Activated CD8-positive, alpha-beta T cell treated with anti-CD3 and anti-CD28 coated beads for 36 hours (primary cell): ENCODE results near the gene ENTPD2. TPM values are rescaled to one million over a fixed set of nuclear protein-coding genes. Genes with fewer than 3 reads are reported as not detected.

Source experiments
- ATAC-seq: fragments of 200-7000 bp; cut with Tn5 transposase; one replicate; pipeline ENCODE4 v1.10.0; 2021; ENCODE audit warnings: mild to moderate bottlenecking, moderate library complexity
- CTCF ChIA-PET: fragments of 350-600 bp; sonication (Branson Sonifier 250); formaldehyde crosslinking; loops from one replicate; lab custom pipeline; 2021; ENCODE audit warnings: antibody characterized with exemption; lab: Charles Lee
- POLR2A ChIA-PET: fragments of 350-600 bp; sonication (Branson Sonifier 250); formaldehyde crosslinking; loops from one replicate; lab custom pipeline; 2021; ENCODE audit warnings: antibody characterized with exemption; lab: Charles Lee
- DNase-seq: peaks from one replicate; pipeline ENCODE4 v3.0.0-alpha.2; 2020
- H3K27ac Mint-ChIP-seq: one replicate; pipeline ENCODE4 v1.8.0; 2021; ENCODE audit warnings: mild to moderate bottlenecking, mixed read lengths
- H3K27me3 Mint-ChIP-seq: one replicate; pipeline ENCODE4 v1.8.0; 2021; ENCODE audit warnings: mixed read lengths
- H3K36me3 Mint-ChIP-seq: one replicate; pipeline ENCODE4 v1.8.0; 2021; ENCODE audit warnings: low read depth, mixed read lengths
- H3K4me1 Mint-ChIP-seq: one replicate; pipeline ENCODE4 v1.8.0; 2021; ENCODE audit warnings: low read depth, mixed read lengths
- H3K4me3 Mint-ChIP-seq: one replicate; pipeline ENCODE4 v1.8.0; 2021; ENCODE audit warnings: mild to moderate bottlenecking, moderate library complexity, mixed read lengths
- H3K9me3 Mint-ChIP-seq: one replicate; pipeline ENCODE4 v1.8.0; 2021; ENCODE audit warnings: mixed read lengths
- intact Hi-C: fragments of 100-400 bp; cut with micrococcal nuclease; formaldehyde crosslinking; loops from one replicate; pipeline ENCODE4 v1.10.0; 2022
- total RNA-seq, 2 experiments: library from RNA; stranded (reverse); gene quantifications; one replicate each; pipeline ENCODE4 v1.2.3, GENCODE V29; 2021
- TF ChIP-seq, protein P1 (sequence below): fragments of 200-600 bp; IDR thresholded peaks from one replicate; pipeline ENCODE4 v1.8.0; 2022; ENCODE audit warnings: antibody characterized with exemption, mild to moderate bottlenecking

The ENTPD2 gene
- total RNA-seq, 2 experiments from 2014 or later = not detected

DNA sequence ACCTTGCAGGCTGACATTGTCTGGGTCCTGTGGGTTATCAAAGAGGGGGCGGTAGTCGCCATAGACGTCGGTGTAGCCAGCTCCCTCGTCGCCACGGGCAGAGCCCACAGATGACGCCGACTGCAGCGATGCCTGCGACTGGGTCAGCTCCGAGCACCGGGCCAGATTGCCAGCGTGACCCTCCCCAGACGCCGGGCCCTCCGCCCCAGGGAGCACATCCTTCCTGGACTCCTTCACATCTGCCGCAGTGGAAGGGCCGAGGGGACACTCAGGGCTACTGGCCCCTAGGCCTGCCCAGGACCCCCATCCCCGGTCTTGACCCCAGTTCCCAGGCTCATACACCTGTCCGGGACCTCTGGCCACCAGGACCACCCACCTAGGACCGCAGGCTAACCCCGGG, 39.7 kb downstream of the ENTPD2 start:
- no peaks in the 10 kb centered on the region for H3K36me3 Mint-ChIP-seq
- H3K27me3 Mint-ChIP-seq = no peaks in the 10 kb centered on the region
- H3K4me3 Mint-ChIP-seq = no peak overlapping the region
- TF ChIP-seq, protein P1, sequence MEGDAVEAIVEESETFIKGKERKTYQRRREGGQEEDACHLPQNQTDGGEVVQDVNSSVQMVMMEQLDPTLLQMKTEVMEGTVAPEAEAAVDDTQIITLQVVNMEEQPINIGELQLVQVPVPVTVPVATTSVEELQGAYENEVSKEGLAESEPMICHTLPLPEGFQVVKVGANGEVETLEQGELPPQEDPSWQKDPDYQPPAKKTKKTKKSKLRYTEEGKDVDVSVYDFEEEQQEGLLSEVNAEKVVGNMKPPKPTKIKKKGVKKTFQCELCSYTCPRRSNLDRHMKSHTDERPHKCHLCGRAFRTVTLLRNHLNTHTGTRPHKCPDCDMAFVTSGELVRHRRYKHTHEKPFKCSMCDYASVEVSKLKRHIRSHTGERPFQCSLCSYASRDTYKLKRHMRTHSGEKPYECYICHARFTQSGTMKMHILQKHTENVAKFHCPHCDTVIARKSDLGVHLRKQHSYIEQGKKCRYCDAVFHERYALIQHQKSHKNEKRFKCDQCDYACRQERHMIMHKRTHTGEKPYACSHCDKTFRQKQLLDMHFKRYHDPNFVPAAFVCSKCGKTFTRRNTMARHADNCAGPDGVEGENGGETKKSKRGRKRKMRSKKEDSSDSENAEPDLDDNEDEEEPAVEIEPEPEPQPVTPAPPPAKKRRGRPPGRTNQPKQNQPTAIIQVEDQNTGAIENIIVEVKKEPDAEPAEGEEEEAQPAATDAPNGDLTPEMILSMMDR = no peak
- H3K4me1 Mint-ChIP-seq = no peaks in the 10 kb centered on the region
- no peak overlapping the region for H3K27ac Mint-ChIP-seq
- ChIA-PET CTCF (no interaction called here), POLR2A (interaction anchor here (1.0 kb wide), 1 partner anchor 20 kb away, joined by 3 read pairs; no protein-coding TSS in a partner anchor)
- DNase-seq (no peak), ATAC-seq (no peak)
- intact Hi-C loops = no loop called here
- H3K9me3 Mint-ChIP-seq = no peaks in the 10 kb centered on the region

DNA sequence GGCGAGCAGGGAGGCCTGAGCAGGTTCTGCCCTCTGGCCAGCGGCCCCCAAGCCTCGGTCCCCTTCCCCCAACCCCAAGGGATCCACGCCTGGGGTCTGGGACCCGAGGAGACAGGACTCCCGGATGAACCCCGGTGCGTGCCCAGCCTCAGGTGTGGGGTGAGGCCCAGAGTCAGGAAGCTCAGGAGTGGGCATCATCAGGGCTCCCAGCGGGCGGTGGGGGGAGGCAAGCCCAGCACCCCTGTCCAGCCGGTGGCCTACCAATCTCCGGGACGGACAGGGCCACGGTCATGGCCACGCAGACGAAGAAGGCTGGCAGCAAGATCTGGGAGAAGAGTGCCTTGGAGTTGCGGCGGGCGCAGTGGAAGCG, 40.3 kb downstream of the ENTPD2 start:
- TF ChIP-seq, protein P1 = no peak
- Mint-ChIP-seq H3K27me3 (no peaks in the 10 kb centered on the region), H3K36me3 (no peaks in the 10 kb centered on the region), H3K4me3 (no peak overlapping the region), H3K27ac (no peak overlapping the region), H3K4me1 (no peaks in the 10 kb centered on the region), H3K9me3 (no peaks in the 10 kb centered on the region)
- DNase-seq (no peak), ATAC-seq (no peak)
- CTCF ChIA-PET = no interaction called here
- intact Hi-C loops = no loop called here
- POLR2A ChIA-PET = interaction anchor here (1.0 kb wide), 1 partner anchor 21 kb away, joined by 3 read pairs; no protein-coding TSS in a partner anchor

DNA sequence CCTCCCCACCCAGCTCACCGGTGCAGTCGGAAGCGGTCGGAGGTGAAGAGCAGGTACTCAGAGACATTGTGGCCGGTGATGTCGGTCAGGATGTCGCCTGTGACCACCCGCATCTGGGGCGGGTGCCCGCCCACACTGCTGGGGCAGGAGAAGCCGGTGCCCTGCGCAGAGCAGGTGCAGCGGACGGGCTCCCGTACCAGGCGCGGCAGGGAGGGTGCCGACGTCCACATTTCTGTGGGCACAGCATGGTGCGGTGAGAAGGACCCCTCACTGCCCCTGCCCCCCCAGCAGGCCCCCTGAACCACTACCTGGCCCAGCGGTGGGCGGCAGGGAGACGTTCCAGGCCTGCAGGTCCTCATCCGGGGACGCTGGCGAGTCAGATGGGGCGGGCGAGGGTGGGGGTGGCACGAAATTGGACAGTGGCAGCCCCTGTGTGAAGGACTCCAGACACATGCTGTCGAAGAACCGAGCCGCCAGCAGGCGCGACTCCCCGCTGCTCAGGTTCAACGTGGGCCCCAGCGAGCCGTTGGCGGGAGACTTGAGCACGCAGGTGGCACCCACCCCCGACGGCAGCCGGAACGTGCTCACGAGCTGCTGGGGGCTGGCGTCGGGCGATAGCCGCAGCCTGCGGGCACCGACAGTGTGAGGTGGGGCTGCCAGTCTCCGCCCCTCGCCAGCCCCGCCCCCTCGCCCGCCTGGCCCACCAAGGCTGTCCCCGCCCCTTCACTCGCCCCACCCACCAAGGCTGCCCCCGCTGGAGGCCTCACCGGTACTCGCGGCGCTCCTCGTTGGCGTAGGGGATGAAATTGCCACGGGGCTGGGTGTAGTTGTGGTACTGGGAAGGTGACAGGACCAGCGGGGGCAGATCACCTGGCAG, 40.9 kb downstream of the ENTPD2 start:
- H3K4me3 Mint-ChIP-seq = no peak overlapping the region
- H3K9me3 Mint-ChIP-seq = no peaks in the 10 kb centered on the region
- ChIA-PET POLR2A (interaction anchor here (1.0 kb wide), 1 partner anchor 22 kb away, joined by 3 read pairs; no protein-coding TSS in a partner anchor), CTCF (no interaction called here)
- H3K27ac Mint-ChIP-seq = no peak overlapping the region
- no peaks in the 10 kb centered on the region for H3K4me1 Mint-ChIP-seq
- TF ChIP-seq, protein P1 = no peak
- no peak for DNase-seq
- intact Hi-C loops = no loop called here
- H3K27me3 Mint-ChIP-seq = no peaks in the 10 kb centered on the region
- no peaks in the 10 kb centered on the region for H3K36me3 Mint-ChIP-seq
- no peak for ATAC-seq

DNA sequence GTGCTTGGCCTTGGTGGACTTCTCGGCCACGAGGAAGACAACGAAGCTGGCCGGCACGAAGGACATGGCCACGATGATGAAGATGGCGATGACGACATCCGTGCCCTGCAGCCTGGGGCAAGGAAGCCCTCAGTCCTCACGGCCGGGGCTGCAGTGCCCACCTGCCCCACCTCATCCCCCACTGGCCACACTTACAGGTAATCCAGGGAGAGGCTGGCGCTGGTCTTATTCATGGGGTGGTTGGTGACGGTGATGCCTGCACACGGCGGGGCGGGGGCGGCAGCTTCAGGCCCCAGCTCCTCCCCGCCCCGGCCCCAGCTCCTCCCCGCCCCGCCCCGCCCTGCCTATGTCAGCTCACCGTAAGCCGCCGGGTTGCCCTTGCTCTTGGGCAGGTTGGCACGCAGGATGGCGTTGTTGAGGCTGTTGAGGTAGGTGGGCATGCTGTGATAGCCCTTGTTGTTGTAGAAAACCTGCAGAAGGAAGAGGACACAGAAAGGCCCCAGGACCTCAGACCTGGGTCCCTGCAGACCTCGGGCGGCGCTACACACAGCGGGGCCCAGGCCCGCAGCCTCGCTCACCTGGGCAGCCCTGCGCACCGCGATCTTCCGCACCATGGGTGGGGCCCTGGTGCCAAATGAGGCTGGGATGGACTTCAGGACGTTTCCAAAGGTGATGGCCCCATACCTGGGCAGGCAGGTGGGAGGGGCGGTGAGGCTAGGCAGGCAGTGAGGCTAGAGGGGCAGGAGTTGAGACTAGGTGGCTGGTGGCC, 41.8 kb downstream of the ENTPD2 start:
- ATAC-seq = no peak
- no peak for DNase-seq
- CTCF ChIA-PET = interaction anchor here (2.5 kb wide), 1 partner anchor 17 kb away, joined by 8 read pairs; no protein-coding TSS in a partner anchor
- intact Hi-C loops = no loop called here
- TF ChIP-seq, protein P1 = no peak
- Mint-ChIP-seq H3K4me3 (no peak overlapping the region), H3K4me1 (no peaks in the 10 kb centered on the region), H3K9me3 (no peaks in the 10 kb centered on the region), H3K36me3 (no peaks in the 10 kb centered on the region), H3K27ac (no peak overlapping the region), H3K27me3 (no peaks in the 10 kb centered on the region)
- POLR2A ChIA-PET = no interaction called here
